Measurements from ENCODE around the gene ATP2C2. TPM values are rescaled to one million over a fixed set of nuclear protein-coding genes. Genes with fewer than 3 reads are reported as not detected.
"Not testable (repeated sequence)": the region's sequence is repeated elsewhere in the genome, so short reads cannot be mapped to it uniquely, and the experiment has no call there.

Gene ATP2C2
- total RNA-seq, 2 experiments from 2014 or later: not detected

- Mint-ChIP-seq H3K9me3 (peaks cover 8% of the 10 kb centered on the region), H3K4me3 (no peak overlapping the region), H3K36me3 (ENCODE audit: low read depth) (no peaks in the 10 kb centered on the region), H3K27ac (no peak overlapping the region), H3K4me1 (ENCODE audit: low read depth) (no peaks in the 10 kb centered on the region), H3K27me3 (peaks cover 4% of the 10 kb centered on the region)
- no peaks in the 10 kb centered on the region for H3K27me3 ChIP-seq (ENCODE audit: control insufficient read depth in 1 of 2, insufficient read depth in 2 of 2, low read length in 2 of 2)
- no peak overlapping the region for H3K4me3 ChIP-seq (ENCODE audit: low read length)
- ChIA-PET POLR2A (no interaction called here), CTCF (no interaction called here)
- no peaks in the 10 kb centered on the region for H3K36me3 ChIP-seq (ENCODE audit: insufficient read depth, low read length)
- intact Hi-C loops (cut with DNase I, micrococcal nuclease): no loop called here
- ATAC-seq (ENCODE audit: poor library complexity) (no peak), DNase-seq (no peak)
- peaks cover 0 to 6% of the 10 kb centered on the region in 2 experiments for H3K9me3 ChIP-seq (ENCODE audit: control insufficient read depth in 1 of 2, insufficient read depth in 1 of 2, low read length in 2 of 2)
- TF ChIP-seq, protein P1, sequence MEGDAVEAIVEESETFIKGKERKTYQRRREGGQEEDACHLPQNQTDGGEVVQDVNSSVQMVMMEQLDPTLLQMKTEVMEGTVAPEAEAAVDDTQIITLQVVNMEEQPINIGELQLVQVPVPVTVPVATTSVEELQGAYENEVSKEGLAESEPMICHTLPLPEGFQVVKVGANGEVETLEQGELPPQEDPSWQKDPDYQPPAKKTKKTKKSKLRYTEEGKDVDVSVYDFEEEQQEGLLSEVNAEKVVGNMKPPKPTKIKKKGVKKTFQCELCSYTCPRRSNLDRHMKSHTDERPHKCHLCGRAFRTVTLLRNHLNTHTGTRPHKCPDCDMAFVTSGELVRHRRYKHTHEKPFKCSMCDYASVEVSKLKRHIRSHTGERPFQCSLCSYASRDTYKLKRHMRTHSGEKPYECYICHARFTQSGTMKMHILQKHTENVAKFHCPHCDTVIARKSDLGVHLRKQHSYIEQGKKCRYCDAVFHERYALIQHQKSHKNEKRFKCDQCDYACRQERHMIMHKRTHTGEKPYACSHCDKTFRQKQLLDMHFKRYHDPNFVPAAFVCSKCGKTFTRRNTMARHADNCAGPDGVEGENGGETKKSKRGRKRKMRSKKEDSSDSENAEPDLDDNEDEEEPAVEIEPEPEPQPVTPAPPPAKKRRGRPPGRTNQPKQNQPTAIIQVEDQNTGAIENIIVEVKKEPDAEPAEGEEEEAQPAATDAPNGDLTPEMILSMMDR (IDR thresholded peaks at IDR 0.05): no peak
- no peaks in the 10 kb centered on the region for H3K4me1 ChIP-seq (ENCODE audit: insufficient read depth, low read length)
- no peak overlapping the region for H3K27ac ChIP-seq (ENCODE audit: low read depth in 1 of 2, low read length in 2 of 2)
These were observed 27.9 kb upstream of the ATP2C2 start for GRCh38 chr16:84340325-84341040.

DNA sequence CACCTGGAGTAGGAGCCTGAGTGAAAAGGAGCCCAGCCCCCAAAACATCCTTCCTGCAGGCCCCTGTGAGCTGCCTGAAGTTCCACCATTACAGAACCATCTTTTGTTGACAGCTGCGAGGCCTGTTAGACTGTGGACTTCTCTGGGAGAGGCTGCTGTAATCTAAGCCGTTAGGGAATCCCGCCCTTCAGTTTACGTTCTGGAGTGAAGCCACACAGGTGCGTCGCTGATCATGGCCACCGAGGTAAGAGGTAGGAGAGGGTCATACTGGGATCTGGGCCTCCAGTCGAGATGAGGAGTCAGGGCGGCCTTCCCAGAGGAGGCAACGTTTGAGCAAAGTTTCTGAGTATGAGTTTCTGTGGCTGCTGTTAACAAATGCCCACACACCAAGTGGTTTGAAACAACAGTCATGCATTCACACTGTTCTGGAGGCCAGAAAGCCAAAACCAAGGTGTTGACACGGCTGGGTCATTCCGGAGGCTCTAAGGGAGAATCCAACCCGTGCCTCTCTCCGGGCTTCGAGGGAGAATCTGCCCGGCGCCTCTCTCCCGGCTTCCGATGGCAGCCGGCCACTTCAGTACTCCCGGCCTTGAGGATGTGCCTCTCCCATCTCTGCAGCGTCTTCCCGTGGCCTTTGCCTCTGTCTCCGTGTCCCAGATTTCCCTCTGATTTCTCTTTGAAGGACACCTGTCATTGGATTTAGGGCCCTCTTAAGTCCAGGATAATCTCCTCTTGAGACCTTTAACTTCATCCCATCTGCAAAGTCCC lies 26.6 kb upstream of the ATP2C2 start:
- ATAC-seq (ENCODE audit: poor library complexity): no peak
- H3K9me3 ChIP-seq (ENCODE audit: control insufficient read depth in 1 of 2, insufficient read depth in 1 of 2, low read length in 2 of 2): peaks cover 0 to 6% of the 10 kb centered on the region in 2 experiments
- ChIA-PET POLR2A (no interaction called here), CTCF (no interaction called here)
- H3K27ac ChIP-seq (ENCODE audit: low read depth in 1 of 2, low read length in 2 of 2): no peak overlapping the region
- H3K36me3 Mint-ChIP-seq (ENCODE audit: low read depth): no peaks in the 10 kb centered on the region
- DNase-seq: no peak
- H3K36me3 ChIP-seq (ENCODE audit: insufficient read depth, low read length): no peaks in the 10 kb centered on the region
- H3K27ac Mint-ChIP-seq: no peak overlapping the region
- H3K27me3 Mint-ChIP-seq: peaks cover 7% of the 10 kb centered on the region
- TF ChIP-seq, protein P1 (IDR thresholded peaks at IDR 0.05): no peak
- H3K4me3 ChIP-seq (ENCODE audit: low read length): no peak overlapping the region
- H3K4me1 Mint-ChIP-seq (ENCODE audit: low read depth): no peaks in the 10 kb centered on the region
- H3K9me3 Mint-ChIP-seq: peaks cover 5% of the 10 kb centered on the region
- no peaks in the 10 kb centered on the region for H3K27me3 ChIP-seq (ENCODE audit: control insufficient read depth in 1 of 2, insufficient read depth in 2 of 2, low read length in 2 of 2)
- no peaks in the 10 kb centered on the region for H3K4me1 ChIP-seq (ENCODE audit: insufficient read depth, low read length)
- intact Hi-C loops (cut with DNase I, micrococcal nuclease): no loop called here
- H3K4me3 Mint-ChIP-seq: no peak overlapping the region

DNA sequence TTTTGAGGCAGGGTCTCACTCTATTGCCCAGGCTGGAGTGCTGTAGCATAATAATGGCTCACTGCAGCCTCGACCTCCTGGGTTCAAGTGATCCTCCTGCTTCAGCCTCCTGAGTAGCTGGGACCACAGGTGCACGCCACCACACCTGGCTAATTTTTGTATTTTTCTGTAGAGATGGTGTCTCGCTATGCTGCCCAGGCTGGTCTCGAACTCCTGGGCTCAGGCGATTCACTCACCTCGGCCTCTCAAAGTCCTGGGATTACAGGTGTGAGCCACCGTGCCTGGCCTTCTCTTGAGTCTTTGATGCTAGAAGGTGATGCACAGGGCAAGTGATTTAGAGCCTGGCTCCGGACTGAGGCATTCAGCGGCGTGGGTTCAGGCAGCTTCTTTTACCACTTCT lies 24.5 kb upstream of the ATP2C2 start:
- POLR2A ChIA-PET; H3K27me3 ChIP-seq (ENCODE audit: control insufficient read depth in 1 of 2, insufficient read depth in 2 of 2, low read length in 2 of 2); intact Hi-C loops (cut with DNase I, micrococcal nuclease); DNase-seq; H3K4me3 ChIP-seq (ENCODE audit: low read length); H3K4me3 Mint-ChIP-seq; H3K36me3 Mint-ChIP-seq (ENCODE audit: low read depth); CTCF ChIA-PET; H3K9me3 ChIP-seq (ENCODE audit: control insufficient read depth in 1 of 2, insufficient read depth in 1 of 2, low read length in 2 of 2); H3K9me3 Mint-ChIP-seq; H3K27ac ChIP-seq (ENCODE audit: low read depth in 1 of 2, low read length in 2 of 2); H3K36me3 ChIP-seq (ENCODE audit: insufficient read depth, low read length); H3K4me1 Mint-ChIP-seq (ENCODE audit: low read depth); H3K27ac Mint-ChIP-seq; ATAC-seq (ENCODE audit: poor library complexity); H3K4me1 ChIP-seq (ENCODE audit: insufficient read depth, low read length): not testable (repeated sequence)
- peaks cover 10% of the 10 kb centered on the region for H3K27me3 Mint-ChIP-seq

All from CD4-positive, alpha-beta T cell (primary cell).